Measurements from ENCODE around the gene CLCN4.

The CLCN4 gene

DNA sequence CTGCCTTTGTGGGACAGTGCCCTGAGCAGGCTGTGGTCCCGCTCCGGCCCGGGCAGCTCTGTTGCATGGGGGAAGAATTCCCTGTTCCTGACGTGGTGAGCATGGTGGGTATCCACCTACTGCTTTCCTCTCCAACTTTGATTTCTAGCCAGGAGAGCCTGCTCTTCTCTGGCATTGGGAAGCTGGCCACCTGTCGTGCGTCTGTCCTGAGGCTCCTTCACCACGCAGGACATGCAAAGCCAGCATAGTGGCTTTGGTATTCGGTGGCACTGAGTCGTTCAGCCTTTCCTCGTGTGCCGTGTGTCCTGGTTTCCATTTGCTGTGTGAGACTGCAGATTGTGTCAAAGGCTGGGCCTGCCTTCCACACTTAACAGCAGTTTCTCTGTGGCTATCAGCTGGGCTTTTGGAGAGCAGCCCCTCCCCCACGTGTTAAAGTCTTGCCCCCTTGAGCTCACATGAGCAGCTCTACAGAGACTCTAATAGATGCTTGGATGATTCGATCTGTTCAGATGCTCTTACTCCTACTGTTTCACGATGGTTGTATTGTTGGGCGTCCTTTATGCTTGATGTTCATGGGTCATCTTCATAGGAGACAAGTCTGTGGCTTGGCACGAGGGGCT is 46.3 kb upstream of the CLCN4 start:
- TF ChIP-seq, protein P1, sequence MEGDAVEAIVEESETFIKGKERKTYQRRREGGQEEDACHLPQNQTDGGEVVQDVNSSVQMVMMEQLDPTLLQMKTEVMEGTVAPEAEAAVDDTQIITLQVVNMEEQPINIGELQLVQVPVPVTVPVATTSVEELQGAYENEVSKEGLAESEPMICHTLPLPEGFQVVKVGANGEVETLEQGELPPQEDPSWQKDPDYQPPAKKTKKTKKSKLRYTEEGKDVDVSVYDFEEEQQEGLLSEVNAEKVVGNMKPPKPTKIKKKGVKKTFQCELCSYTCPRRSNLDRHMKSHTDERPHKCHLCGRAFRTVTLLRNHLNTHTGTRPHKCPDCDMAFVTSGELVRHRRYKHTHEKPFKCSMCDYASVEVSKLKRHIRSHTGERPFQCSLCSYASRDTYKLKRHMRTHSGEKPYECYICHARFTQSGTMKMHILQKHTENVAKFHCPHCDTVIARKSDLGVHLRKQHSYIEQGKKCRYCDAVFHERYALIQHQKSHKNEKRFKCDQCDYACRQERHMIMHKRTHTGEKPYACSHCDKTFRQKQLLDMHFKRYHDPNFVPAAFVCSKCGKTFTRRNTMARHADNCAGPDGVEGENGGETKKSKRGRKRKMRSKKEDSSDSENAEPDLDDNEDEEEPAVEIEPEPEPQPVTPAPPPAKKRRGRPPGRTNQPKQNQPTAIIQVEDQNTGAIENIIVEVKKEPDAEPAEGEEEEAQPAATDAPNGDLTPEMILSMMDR (conservative IDR thresholded peaks at IDR 0.05; ENCODE audit: low read depth, low read length), result no peak
- Histone ChIP-seq H3K79me2 (ENCODE audit: insufficient read depth, low read depth) (peaks cover 27% of the 10 kb centered on the region; the same call in 1 of the 2 replicates), H2AFZ (ENCODE audit: low read depth) (peak overlapping the region; percentile 22; the same call in 1 of the 2 replicates), H3K9ac (peak overlapping the region; percentile 94), H3K27ac (peak overlapping the region; percentile 100), H3K4me2 (peak overlapping the region; percentile 100), H3K27me3 (ENCODE audit: insufficient read depth, low read depth) (no peaks in the 10 kb centered on the region), H3K4me3 (IDR thresholded peaks at IDR 0.05; ENCODE audit: insufficient read depth, low read depth, low read length) (no peak overlapping the region), H3K4me1 (ENCODE audit: low read depth, poor library complexity, severe bottlenecking) (peaks cover 82% of the 10 kb centered on the region), H4K20me1 (ENCODE audit: insufficient read depth) (no peaks in the 10 kb centered on the region), H3K36me3 (ENCODE audit: insufficient read depth) (no peaks in the 10 kb centered on the region)

DNA sequence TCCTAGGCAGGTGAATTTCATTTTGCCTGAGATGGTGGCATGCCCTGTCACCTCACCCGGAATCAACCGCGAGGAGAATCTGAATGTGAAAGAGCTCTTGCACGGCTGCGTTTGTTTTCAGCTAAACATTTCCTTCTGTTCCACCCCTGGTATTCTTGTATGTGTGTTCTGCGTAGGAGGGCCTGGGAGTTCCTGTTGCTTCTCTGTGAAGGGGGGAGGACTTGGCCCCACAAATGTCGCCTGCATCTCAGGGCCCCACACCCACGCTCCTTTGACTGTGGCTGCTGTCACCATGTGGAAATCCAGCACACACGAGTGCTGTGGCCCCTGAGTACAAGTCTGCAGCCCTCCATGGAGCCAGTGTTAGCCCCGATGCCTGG is 45.8 kb upstream of the CLCN4 start:
- no peaks in the 10 kb centered on the region for H4K20me1 ChIP-seq (ENCODE audit: insufficient read depth)
- no peaks in the 10 kb centered on the region for H3K36me3 ChIP-seq (ENCODE audit: insufficient read depth)
- peaks cover 82% of the 10 kb centered on the region for H3K4me1 ChIP-seq (ENCODE audit: low read depth, poor library complexity, severe bottlenecking)
- H2AFZ ChIP-seq (ENCODE audit: low read depth), result peak overlapping the region; percentile 22; the same call in 1 of the 2 replicates
- H3K9ac ChIP-seq, result peak overlapping the region; percentile 94
- H3K27ac ChIP-seq, result peak overlapping the region; percentile 100
- H3K27me3 ChIP-seq (ENCODE audit: insufficient read depth, low read depth), result no peaks in the 10 kb centered on the region
- TF ChIP-seq, protein P1 (conservative IDR thresholded peaks at IDR 0.05; ENCODE audit: low read depth, low read length), result no peak
- H3K4me3 ChIP-seq (IDR thresholded peaks at IDR 0.05; ENCODE audit: insufficient read depth, low read depth, low read length), result no peak overlapping the region
- peak overlapping the region; percentile 100 for H3K4me2 ChIP-seq
- peaks cover 27% of the 10 kb centered on the region; the same call in 1 of the 2 replicates for H3K79me2 ChIP-seq (ENCODE audit: insufficient read depth, low read depth)

DNA sequence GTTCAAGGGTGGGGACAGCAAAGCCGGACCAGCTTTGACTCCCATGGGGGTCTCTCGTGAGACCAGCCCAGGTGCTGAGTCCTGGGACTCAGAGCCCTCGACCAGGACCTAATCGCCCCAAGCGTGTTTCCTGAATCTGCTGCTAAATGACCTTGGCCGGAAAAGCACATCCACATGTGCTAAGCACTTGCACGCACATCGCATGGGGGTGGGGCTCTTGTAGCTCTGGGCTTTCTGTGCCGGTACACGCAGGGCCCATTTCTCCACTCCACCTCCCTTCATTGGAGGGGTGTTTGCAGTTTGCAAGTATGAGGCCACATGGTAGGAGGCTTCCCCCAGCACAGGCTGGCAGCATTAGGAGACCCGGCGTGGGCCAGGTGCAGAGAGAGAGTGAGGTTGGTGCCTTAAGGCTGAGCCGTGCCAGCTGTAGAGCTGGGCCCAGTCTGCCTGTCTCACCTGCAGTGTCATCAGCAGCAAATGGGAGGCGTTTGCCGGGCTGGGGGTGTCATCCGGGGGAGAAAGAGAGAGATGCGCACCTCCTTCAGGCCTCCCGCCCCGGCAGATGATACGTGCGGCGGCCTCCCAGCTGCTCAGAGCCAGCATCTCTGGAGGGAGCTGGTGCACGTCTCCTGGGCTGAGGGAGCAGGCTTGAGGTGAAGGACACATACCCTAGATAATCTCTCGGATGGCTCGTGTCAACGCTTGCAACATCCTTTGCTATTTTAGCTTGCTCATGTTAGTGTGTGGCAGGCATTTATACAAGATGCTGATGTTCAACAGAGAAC is 45.2 kb upstream of the CLCN4 start:
- H3K9ac ChIP-seq, result peak overlapping the region; percentile 94
- H3K4me2 ChIP-seq, result peak overlapping the region; percentile 100
- peaks cover 27% of the 10 kb centered on the region; the same call in 1 of the 2 replicates for H3K79me2 ChIP-seq (ENCODE audit: insufficient read depth, low read depth)
- peaks cover 84% of the 10 kb centered on the region for H3K4me1 ChIP-seq (ENCODE audit: low read depth, poor library complexity, severe bottlenecking)
- TF ChIP-seq, protein P1 (conservative IDR thresholded peaks at IDR 0.05; ENCODE audit: low read depth, low read length), result no peak
- no peaks in the 10 kb centered on the region for H3K27me3 ChIP-seq (ENCODE audit: insufficient read depth, low read depth)
- H3K4me3 ChIP-seq (IDR thresholded peaks at IDR 0.05; ENCODE audit: insufficient read depth, low read depth, low read length), result no peak overlapping the region
- H3K27ac ChIP-seq, result peak overlapping the region; percentile 100
- H4K20me1 ChIP-seq (ENCODE audit: insufficient read depth), result no peaks in the 10 kb centered on the region
- no peaks in the 10 kb centered on the region for H3K36me3 ChIP-seq (ENCODE audit: insufficient read depth)
- H2AFZ ChIP-seq (ENCODE audit: low read depth), result peak overlapping the region; percentile 22; the same call in 1 of the 2 replicates

DNA sequence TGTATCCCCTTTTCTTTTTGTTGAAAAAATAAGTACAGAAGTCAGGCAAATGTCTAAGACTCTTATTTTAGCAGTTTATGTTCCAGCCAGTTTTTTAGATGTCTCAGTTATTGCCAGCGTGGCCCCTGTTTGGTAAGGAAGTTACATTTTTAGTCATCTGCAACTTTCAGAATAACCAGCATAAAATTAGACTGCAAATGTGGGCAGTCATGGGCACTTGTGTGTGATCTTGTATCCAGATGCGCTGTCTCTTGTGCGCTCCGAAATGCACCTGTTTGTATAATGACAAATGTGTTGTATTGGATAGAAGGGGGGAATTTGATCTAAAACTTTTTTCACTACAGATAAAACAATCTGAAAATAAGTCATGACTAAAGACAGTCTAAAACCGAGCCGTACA is 44.3 kb upstream of the CLCN4 start:
- H3K4me1 ChIP-seq (ENCODE audit: low read depth, poor library complexity, severe bottlenecking), result peaks cover 75% of the 10 kb centered on the region
- peak overlapping the region; percentile 94 for H3K9ac ChIP-seq
- peaks cover 27% of the 10 kb centered on the region; the same call in 1 of the 2 replicates for H3K79me2 ChIP-seq (ENCODE audit: insufficient read depth, low read depth)
- no peak overlapping the region for H2AFZ ChIP-seq (ENCODE audit: low read depth)
- H3K27ac ChIP-seq, result peak overlapping the region; percentile 100
- no peaks in the 10 kb centered on the region for H3K27me3 ChIP-seq (ENCODE audit: insufficient read depth, low read depth)
- peak overlapping the region; percentile 100 for H3K4me2 ChIP-seq
- H4K20me1 ChIP-seq (ENCODE audit: insufficient read depth), result no peaks in the 10 kb centered on the region
- no peaks in the 10 kb centered on the region for H3K36me3 ChIP-seq (ENCODE audit: insufficient read depth)
- TF ChIP-seq, protein P1 (conservative IDR thresholded peaks at IDR 0.05; ENCODE audit: low read depth, low read length), result no peak
- no peak overlapping the region for H3K4me3 ChIP-seq (IDR thresholded peaks at IDR 0.05; ENCODE audit: insufficient read depth, low read depth, low read length)
